Measurements from ENCODE around the gene PTPN3.

The PTPN3 gene

GRCh38 chr9:109440797-109441287 lies 57.3 kb downstream of the PTPN3 start:
- DNase-seq (ENCODE audit: low read depth), result peak; percentile 91
- no peak overlapping the region for H3K4me3 ChIP-seq (replicated peaks; ENCODE audit: low read depth, low read length)
- TF ChIP-seq CTCF (IDR thresholded peaks at IDR 0.05; ENCODE audit: low read length, missing control alignments), result peak; percentile 92

GRCh38 chr9:109440117-109440515 lies 58.0 kb downstream of the PTPN3 start:
- no peak for DNase-seq (ENCODE audit: low read depth)
- no peak for TF ChIP-seq CTCF (IDR thresholded peaks at IDR 0.05; ENCODE audit: low read length, missing control alignments)
- no peak overlapping the region for H3K4me3 ChIP-seq (replicated peaks; ENCODE audit: low read depth, low read length)

- no peak for TF ChIP-seq CTCF (IDR thresholded peaks at IDR 0.05; ENCODE audit: low read length, missing control alignments)
- no peak overlapping the region for H3K4me3 ChIP-seq (replicated peaks; ENCODE audit: low read depth, low read length)
- no peak for DNase-seq (ENCODE audit: low read depth)
Observed at GRCh38 chr9:109439378-109440116, 58.6 kb downstream of the PTPN3 start.

- no peak for TF ChIP-seq CTCF (IDR thresholded peaks at IDR 0.05; ENCODE audit: low read length, missing control alignments)
- no peak for DNase-seq (ENCODE audit: low read depth)
- no peak overlapping the region for H3K4me3 ChIP-seq (replicated peaks; ENCODE audit: low read depth, low read length)
Observed at GRCh38 chr9:109437286-109437685, 60.8 kb downstream of the PTPN3 start.

- TF ChIP-seq CTCF (IDR thresholded peaks at IDR 0.05; ENCODE audit: low read length, missing control alignments), result no peak
Observed at GRCh38 chr9:109436071-109436470, 62.0 kb downstream of the PTPN3 start.

GRCh38 chr9:109433476-109433875 lies 64.6 kb downstream of the PTPN3 start:
- no peak for DNase-seq (ENCODE audit: low read depth)
- no peak overlapping the region for H3K4me3 ChIP-seq (replicated peaks; ENCODE audit: low read depth, low read length)
- no peak for TF ChIP-seq CTCF (IDR thresholded peaks at IDR 0.05; ENCODE audit: low read length, missing control alignments)

More at GRCh38 chr9:109436071-109436470, 62.0 kb downstream of the PTPN3 start:
- H3K4me3 ChIP-seq (replicated peaks; ENCODE audit: low read depth, low read length), result no peak overlapping the region
- no peak for DNase-seq (ENCODE audit: low read depth)

- no peak for DNase-seq (ENCODE audit: low read depth)
- no peak overlapping the region for H3K4me3 ChIP-seq (replicated peaks; ENCODE audit: low read depth, low read length)
- TF ChIP-seq CTCF (IDR thresholded peaks at IDR 0.05; ENCODE audit: low read length, missing control alignments), result no peak
Observed at GRCh38 chr9:109430231-109430630, 67.9 kb downstream of the PTPN3 start.
